ENCODE measurements around the gene ANKRD29.
A peak's percentile ranks its signal among the peaks of the same experiment; 100 is the strongest.

The ANKRD29 gene

GRCh38 chr18:23689031-23689615 is 26.4 kb upstream of the ANKRD29 start, which contains the start of gene LAMA3 (continued):
- peak; percentile 48; the same call in 1 of the 2 replicates for TF ChIP-seq KLF17 (tag by site-specific recombination; IDR thresholded peaks at IDR 0.05)
- 0 out of 2 replicates have a peak, but pooled peaks have one; percentile 10 for TF ChIP-seq ZNF223 (tag by site-specific recombination; IDR thresholded peaks at IDR 0.05)
- TF ChIP-seq PRDM4 (tag by site-specific recombination; IDR thresholded peaks at IDR 0.05): 0 out of 2 replicates have a peak, but pooled peaks have one; percentile 40
- peak; percentile 73 for TF ChIP-seq SP3 (tag by site-specific recombination; IDR thresholded peaks at IDR 0.05)
- peak; percentile 82 for TF ChIP-seq ZBTB8A (tag by site-specific recombination; IDR thresholded peaks at IDR 0.05)
- 0 out of 2 replicates have a peak, but pooled peaks have one; percentile 13 for TF ChIP-seq YY1 (tag by site-specific recombination; IDR thresholded peaks at IDR 0.05)
- TF ChIP-seq KLF9 (tag by site-specific recombination; IDR thresholded peaks at IDR 0.05; ENCODE audit: low read depth): peak; percentile 52; the same call in 1 of the 2 replicates
- TF ChIP-seq ZNF621 (tag by site-specific recombination; IDR thresholded peaks at IDR 0.05): no peak
- TF ChIP-seq ZBTB20 (tag by site-specific recombination; IDR thresholded peaks at IDR 0.05): peak; percentile 94
- TF ChIP-seq ZNF324 (tag by site-specific recombination; IDR thresholded peaks at IDR 0.05): 0 out of 2 replicates have a peak, but pooled peaks have one; percentile 64
- peak; percentile 43; the same call in 1 of the 2 replicates for TF ChIP-seq EGR2 (tag by site-specific recombination; IDR thresholded peaks at IDR 0.05; ENCODE audit: low read depth)
- TF ChIP-seq MZF1 (tag by site-specific recombination; IDR thresholded peaks at IDR 0.05; ENCODE audit: borderline replicate concordance): no peak
- peak; percentile 68 for TF ChIP-seq ZFHX2 (tag by site-specific recombination; conservative IDR thresholded peaks at IDR 0.05)
- TF ChIP-seq ZNF24 (tag by site-specific recombination; IDR thresholded peaks at IDR 0.05): 0 out of 2 replicates have a peak, but pooled peaks have one; percentile 53
- TF ChIP-seq FEZF1 (tag by site-specific recombination; IDR thresholded peaks at IDR 0.05): peak; percentile 32; the same call in 1 of the 2 replicates
- TF ChIP-seq ZNF704 (tag by site-specific recombination; IDR thresholded peaks at IDR 0.05): no peak
- TF ChIP-seq ZXDB (tag by site-specific recombination; IDR thresholded peaks at IDR 0.05): peak; percentile 60
- peak; percentile 83 for TF ChIP-seq ZNF600 (tag by site-specific recombination; IDR thresholded peaks at IDR 0.05)
- peak; percentile 28; the same call in 1 of the 2 replicates for TF ChIP-seq ZBTB10 (tag by site-specific recombination; IDR thresholded peaks at IDR 0.05)
- peak; percentile 81 for TF ChIP-seq PRDM10 (tag by site-specific recombination; IDR thresholded peaks at IDR 0.05)
- TF ChIP-seq ZNF76 (tag by site-specific recombination; IDR thresholded peaks at IDR 0.05; ENCODE audit: borderline replicate concordance, low read depth): peak; percentile 20; the same call in 1 of the 2 replicates
- 0 out of 2 replicates have a peak, but pooled peaks have one; percentile 58 for TF ChIP-seq KLF7 (tag by site-specific recombination; IDR thresholded peaks at IDR 0.05; ENCODE audit: borderline replicate concordance)
- TF ChIP-seq TRIM28 (IDR thresholded peaks at IDR 0.05; ENCODE audit: borderline replicate concordance, low read length): peak; percentile 72
- no peak for TF ChIP-seq ZNF747 (tag by site-specific recombination; IDR thresholded peaks at IDR 0.05)
- no peak for TF ChIP-seq ZBTB1 (tag by site-specific recombination; IDR thresholded peaks at IDR 0.05)
- TF ChIP-seq ZNF707 (tag by site-specific recombination; IDR thresholded peaks at IDR 0.05): no peak
- TF ChIP-seq ZFP37 (tag by site-specific recombination; IDR thresholded peaks at IDR 0.05): peak; percentile 69
- TF ChIP-seq ZNF514 (tag by site-specific recombination; IDR thresholded peaks at IDR 0.05): no peak

Data from HEK293 (cell line).